NCI-H345 (cell line): ENCODE results near the gene KCTD6.

Experiments
- DNase-seq: peaks from one replicate; lab custom pipeline; 2025; lab: John Stamatoyannopoulos, UW

Gene KCTD6

GRCh38 chr3:58485801-58486435 lies 6.0 kb upstream of the KCTD6 start:
- DNase-seq = no peak

- no peak for DNase-seq
These were observed 4.6 kb upstream of the KCTD6 start for GRCh38 chr3:58487140-58487886.

GRCh38 chr3:58488967-58489366 lies 2.9 kb upstream of the KCTD6 start:
- DNase-seq = no peak

- no peak for DNase-seq
These were observed 915 bp upstream of the KCTD6 start for GRCh38 chr3:58490860-58491501.

GRCh38 chr3:58492494-58492905 lies 604 bp downstream of the KCTD6 start:
- peak; percentile 13 for DNase-seq

GRCh38 chr3:58494107-58494506 lies 2.2 kb downstream of the KCTD6 start:
- DNase-seq = no peak

GRCh38 chr3:58495101-58495500 lies 3.2 kb downstream of the KCTD6 start:
- no peak for DNase-seq

- no peak for DNase-seq
These were observed 4.4 kb downstream of the KCTD6 start for GRCh38 chr3:58496206-58496857.

GRCh38 chr3:58497097-58497496 lies 5.2 kb downstream of the KCTD6 start:
- DNase-seq = peak; percentile 76

GRCh38 chr3:58502872-58503271 lies 11.0 kb downstream of the KCTD6 start:
- no peak for DNase-seq

GRCh38 chr3:58507356-58508078 lies 15.6 kb downstream of the KCTD6 start:
- DNase-seq = no peak

- DNase-seq = no peak
These were observed 16.5 kb downstream of the KCTD6 start for GRCh38 chr3:58508437-58508836.

GRCh38 chr3:58514405-58514804 lies 22.5 kb downstream of the KCTD6 start:
- DNase-seq = no peak

- DNase-seq = no peak
These were observed 26.4 kb downstream of the KCTD6 start for GRCh38 chr3:58518291-58518789.

GRCh38 chr3:58519668-58520402 lies 27.9 kb downstream of the KCTD6 start:
- DNase-seq = no peak

GRCh38 chr3:58520403-58521335 lies 28.8 kb downstream of the KCTD6 start:
- peak; percentile 1 for DNase-seq

GRCh38 chr3:58521336-58521670 lies 29.4 kb downstream of the KCTD6 start:
- no peak for DNase-seq

GRCh38 chr3:58521917-58522631 lies 30.2 kb downstream of the KCTD6 start:
- no peak for DNase-seq

GRCh38 chr3:58522759-58523425 lies 31.0 kb downstream of the KCTD6 start:
- no peak for DNase-seq
